Activated T-helper 1 cell treated with anti-CD3 and anti-CD28 coated beads, Interleukin-2, amount 50 U/mL, for 16 hours (primary cell): ENCODE measurements around the gene TNFSF10.
"Not testable (repeated sequence)": the region's sequence is repeated elsewhere in the genome, so short reads cannot be mapped to it uniquely, and the experiment has no call there.

Experiments
- DNase-seq, 2 donors: peaks; one replicate each; pipeline ENCODE4 v3.0.0-alpha.2; 2020; ENCODE audit warnings: low read depth in 1 of 2, low spot score in 1 of 2

The TNFSF10 gene

GRCh38 chr3:172544404-172544803, 21.2 kb upstream of the TNFSF10 start:
- DNase-seq: no peak

- DNase-seq: no peak
Measured at GRCh38 chr3:172543884-172544283, 20.7 kb upstream of the TNFSF10 start.

- DNase-seq: no peak
Measured at GRCh38 chr3:172543419-172543818, 20.2 kb upstream of the TNFSF10 start.

GRCh38 chr3:172542999-172543398, 19.8 kb upstream of the TNFSF10 start:
- DNase-seq: no peak

- DNase-seq: no peak
Measured at GRCh38 chr3:172541945-172542488, 18.8 kb upstream of the TNFSF10 start.

GRCh38 chr3:172540049-172540448, 16.8 kb upstream of the TNFSF10 start:
- DNase-seq: no peak

GRCh38 chr3:172539273-172539672, 16.0 kb upstream of the TNFSF10 start:
- no peak for DNase-seq

GRCh38 chr3:172538368-172539151, 15.3 kb upstream of the TNFSF10 start:
- no peak for DNase-seq

GRCh38 chr3:172537507-172538158, 14.4 kb upstream of the TNFSF10 start:
- no peak for DNase-seq

GRCh38 chr3:172536993-172537419, 13.8 kb upstream of the TNFSF10 start:
- no peak for DNase-seq

- no peak for DNase-seq
Measured at GRCh38 chr3:172536505-172536904, 13.3 kb upstream of the TNFSF10 start.

- DNase-seq: no peak
Measured at GRCh38 chr3:172530566-172530965, 7.3 kb upstream of the TNFSF10 start.

- DNase-seq: no peak
Measured at GRCh38 chr3:172530101-172530561, 6.9 kb upstream of the TNFSF10 start.

- DNase-seq: no peak
Measured at GRCh38 chr3:172528677-172529076, 5.4 kb upstream of the TNFSF10 start.

GRCh38 chr3:172527306-172527705, 4.1 kb upstream of the TNFSF10 start:
- no peak for DNase-seq

- no peak for DNase-seq
Measured at GRCh38 chr3:172525116-172525613, 1.9 kb upstream of the TNFSF10 start.

- DNase-seq: no peak
Measured at GRCh38 chr3:172524611-172525010, 1.4 kb upstream of the TNFSF10 start.

GRCh38 chr3:172521837-172522726, 1.1 kb downstream of the TNFSF10 start:
- DNase-seq: not testable (repeated sequence)

GRCh38 chr3:172520301-172520831, 2.9 kb downstream of the TNFSF10 start:
- no peak for DNase-seq

GRCh38 chr3:172519740-172520139, 3.5 kb downstream of the TNFSF10 start:
- DNase-seq: no peak
